GM15510 (cell line): ENCODE results near the gene LRRC56.

Experiments
- POLR2A ChIP-seq: IDR thresholded peaks from 3 replicates; pipeline ENCODE4 v1.6.1; 2011; ENCODE audit warnings: borderline replicate concordance; ENCODE audit not compliant: insufficient read length; ENCODE audit errors: extremely low read depth

Gene LRRC56

GRCh38 chr11:528166-528814 is 9.0 kb upstream of the LRRC56 start:
- TF ChIP-seq POLR2A = no peak

DNA sequence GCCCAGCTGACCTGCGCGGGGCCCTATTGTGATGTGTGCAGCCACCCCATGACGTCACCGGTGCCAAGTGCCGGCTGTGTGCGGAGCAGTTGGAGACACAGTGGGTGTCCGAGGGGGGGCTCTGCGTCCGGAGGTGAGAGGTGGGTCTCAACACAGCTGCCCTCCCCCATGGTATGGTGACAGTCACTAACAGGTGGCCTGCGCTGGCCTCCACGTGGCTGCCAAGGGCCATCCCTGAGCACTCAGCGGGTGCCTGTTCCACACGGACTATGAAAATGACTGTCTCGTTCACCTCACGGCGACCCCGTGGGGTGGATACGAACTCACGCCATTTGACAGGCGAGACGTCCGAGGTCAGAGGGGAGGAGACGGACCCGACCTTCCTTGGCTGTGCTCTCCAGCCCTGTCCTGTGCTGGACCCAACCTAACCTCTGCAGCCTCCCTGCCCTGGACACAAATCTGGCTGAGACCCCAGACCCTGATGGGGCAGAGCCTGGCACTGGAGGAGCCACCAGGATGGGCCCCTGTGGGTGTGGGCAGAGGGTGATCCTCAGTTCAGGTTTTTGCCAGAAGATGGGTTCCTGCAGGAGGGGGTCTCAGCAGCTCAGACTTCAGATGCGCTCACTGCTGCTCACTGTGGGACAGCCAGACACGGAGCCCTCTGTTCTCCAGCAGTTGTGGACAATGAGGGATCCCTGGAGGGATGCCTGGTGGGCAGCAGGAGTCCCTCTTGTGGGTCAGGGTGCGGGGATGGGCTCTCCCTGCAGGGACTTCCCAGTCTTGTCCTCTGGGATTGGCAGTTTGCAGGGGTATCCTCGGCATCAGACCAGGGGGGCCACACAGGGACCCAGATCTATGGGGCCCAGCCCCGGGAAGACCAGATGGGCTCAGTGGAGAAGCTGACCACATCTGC is 8.3 kb upstream of the LRRC56 start:
- TF ChIP-seq POLR2A = no peak

GRCh38 chr11:529728-530411 is 7.5 kb upstream of the LRRC56 start:
- no peak for TF ChIP-seq POLR2A

DNA sequence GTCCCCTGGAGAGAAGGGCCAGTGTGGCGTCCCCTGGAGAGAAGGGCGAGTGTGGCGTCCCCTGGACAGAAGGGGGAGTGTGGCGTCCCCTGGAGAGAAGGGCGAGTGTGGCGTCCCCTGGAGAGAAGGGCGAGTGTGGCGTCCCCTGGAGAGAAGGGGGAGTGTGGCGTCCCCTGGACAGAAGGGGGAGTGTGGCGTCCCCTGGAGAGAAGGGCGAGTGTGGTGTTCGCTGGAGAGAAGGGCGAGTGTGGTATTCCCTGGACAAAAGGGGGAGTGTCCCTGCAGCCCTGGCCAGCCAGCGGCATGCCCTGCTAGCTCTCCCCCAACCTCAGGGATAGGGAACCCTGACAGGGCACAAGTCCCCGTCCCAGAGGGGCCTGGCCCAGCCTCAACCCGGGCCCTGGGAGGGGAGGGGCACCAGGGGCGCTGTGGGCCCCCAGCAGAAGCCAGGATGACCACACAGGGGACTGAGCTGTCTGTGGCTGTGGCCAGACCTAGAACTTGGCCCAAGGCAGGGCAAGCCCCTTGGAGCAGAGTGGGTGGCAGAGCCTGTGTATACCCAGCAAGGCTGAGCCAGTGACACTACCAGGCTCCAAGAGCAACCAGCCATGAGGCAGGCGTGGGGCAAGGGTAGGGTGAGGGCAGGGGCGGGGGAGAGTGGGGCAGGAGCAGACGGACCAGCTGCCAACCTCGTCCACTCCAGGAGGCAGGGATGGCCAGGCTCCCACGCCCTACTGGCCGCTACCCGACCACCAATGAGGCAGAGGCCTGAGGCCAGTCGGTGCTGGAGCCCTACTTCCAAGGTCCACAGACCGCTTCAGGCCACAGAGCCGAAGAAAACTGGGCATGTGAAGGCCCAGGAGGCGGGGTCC is 6.1 kb upstream of the LRRC56 start:
- no peak for TF ChIP-seq POLR2A

- no peak for TF ChIP-seq POLR2A
These were observed 5.3 kb upstream of the LRRC56 start for GRCh38 chr11:531919-532526.

GRCh38 chr11:532527-532985 is 4.8 kb upstream of the LRRC56 start:
- no peak for TF ChIP-seq POLR2A

GRCh38 chr11:532986-533585 is 4.2 kb upstream of the LRRC56 start:
- no peak for TF ChIP-seq POLR2A

DNA sequence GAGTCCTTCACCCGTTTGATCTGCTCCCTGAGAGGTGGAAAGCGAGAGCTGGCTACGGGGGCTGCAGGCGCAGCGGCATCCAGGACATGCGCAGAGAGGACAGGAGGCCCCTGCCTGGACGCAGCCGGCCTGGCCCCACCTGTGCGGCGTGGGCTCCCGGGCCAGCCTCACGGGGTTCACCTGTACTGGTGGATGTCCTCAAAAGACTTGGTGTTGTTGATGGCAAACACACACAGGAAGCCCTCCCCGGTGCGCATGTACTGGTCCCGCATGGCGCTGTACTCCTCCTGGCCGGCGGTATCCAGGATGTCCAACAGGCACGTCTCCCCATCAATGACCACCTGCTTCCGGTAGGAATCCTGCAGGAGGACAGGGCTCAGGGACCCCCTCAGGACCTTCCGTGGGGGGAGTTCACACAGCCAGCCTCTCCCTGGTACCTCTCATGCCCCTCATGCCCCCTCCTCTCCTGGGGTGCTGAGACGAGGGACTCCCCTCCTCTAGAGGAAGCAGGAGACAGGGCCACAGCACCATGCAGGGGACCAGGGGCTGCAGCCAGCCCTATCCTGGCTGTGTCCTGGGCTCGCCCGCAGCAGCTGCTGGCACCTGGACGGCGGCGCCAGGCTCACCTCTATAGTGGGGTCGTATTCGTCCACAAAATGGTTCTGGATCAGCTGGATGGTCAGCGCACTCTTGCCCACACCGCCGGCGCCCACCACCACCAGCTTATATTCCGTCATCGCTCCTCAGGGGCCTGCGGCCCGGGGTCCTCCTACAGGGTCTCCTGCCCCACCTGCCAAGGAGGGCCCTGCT is 3.5 kb upstream of the LRRC56 start:
- TF ChIP-seq POLR2A = no peak

DNA sequence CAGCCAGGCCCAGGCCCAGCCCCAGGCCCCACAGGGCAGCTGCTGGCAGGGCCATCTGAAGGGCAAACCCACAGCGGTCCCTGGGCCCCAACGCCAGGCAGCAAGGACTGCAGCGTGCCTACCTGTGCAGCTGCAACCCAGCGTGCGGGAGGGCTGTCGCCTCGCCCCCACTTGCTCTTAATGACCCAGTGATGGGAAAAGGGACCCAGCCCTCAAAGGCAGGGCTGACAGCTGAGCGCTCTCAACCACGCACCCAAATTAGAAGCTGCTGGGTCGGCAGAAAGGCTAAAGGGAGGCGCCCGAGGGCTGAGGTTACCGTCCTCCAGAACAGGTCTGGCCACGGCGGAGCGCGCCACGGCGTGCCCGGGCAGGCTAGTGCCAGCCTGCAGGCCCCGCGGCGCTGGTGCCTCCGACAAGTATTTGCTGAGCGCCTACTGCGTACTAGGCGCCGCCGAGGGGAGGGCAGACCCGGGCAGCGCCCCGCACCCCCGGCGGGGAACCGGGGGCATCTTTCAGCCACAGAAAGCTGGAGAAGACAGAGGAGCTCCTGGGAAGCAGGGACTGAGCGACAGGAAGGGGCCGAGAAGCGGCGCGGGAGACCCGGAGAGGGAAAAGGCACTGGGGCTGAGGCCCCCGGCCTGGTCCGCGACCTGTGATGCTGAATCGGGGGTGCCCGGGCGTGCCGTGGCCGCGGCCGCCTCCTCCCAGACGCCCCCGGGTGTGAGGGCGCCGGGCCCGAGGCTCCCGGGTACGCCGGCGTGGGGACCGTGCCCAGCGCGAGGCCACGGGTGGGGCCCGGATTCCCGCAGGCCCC is 2.7 kb upstream of the LRRC56 start:
- TF ChIP-seq POLR2A = no peak

DNA sequence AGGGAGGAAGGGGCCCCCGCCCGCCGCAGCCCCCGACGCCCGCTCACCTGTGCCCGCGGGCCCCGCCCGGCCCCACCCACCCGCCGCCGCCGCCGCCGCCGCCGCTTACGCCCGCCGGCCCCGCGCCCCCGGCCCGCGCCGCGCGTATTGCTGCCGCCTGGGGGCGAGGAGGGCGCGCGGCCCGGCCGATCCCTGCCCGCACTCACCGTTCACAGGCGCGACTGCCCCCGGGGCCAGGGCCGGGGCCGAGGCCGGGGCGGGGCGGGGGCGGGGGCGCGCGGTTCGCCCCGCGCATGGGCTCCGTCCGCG is 2.2 kb upstream of the LRRC56 start:
- no peak for TF ChIP-seq POLR2A

DNA sequence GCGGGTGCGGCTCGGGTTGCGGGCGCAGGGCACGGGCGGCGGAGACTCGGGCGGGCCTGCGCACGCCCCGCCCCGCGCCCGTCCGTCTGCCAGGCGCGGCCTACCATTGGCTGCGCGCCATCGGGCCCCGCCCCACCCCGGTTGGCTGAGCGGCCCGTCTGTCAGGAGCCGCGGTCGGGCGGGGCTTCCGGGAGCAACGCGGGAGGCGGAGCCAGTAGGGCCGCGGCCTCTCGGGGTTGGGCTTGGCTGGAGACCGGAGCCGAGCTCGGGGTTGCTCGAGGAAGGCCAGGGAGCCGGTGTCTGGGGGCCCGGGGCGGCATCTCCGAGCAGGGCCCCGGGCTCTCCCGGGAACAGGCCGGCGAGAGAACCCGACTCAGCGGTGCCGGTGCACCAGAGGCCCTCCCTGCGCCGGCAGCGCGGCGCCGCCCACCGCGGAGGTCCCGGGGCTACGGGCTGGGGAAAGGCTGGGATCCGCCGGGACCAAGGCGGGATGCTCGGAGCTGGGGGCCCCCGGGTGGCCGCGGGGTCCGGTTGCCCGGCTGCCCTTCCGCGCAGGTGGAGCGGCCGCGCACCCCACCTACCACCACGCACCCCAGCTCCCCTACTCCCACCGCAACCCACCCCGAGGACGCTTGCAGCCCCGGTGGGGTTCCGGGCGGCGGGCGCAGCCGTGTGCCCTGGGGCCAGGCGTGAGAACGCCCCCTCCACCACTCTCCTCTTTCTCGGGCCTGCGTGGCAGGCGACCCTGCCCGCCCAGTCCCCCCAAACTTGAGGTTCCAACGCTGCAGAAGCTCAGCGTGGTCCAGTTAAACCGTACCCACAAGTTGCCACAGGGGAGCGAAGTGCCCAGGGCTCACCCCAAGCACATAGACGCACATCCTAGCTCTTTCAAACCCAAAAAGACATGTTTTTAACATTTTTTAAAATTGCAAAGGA is 1.5 kb upstream of the LRRC56 start, which contains the start of gene HRAS:
HRAS (minus strand) TSS at position 58 of the 936 bp plus-strand sequence.
- peak; percentile 89 for TF ChIP-seq POLR2A
